IMR-90 (cell line): ENCODE results near the gene DLL1. TPM values are rescaled to one million over a fixed set of nuclear protein-coding genes. Genes with fewer than 3 reads are reported as not detected.

Source experiments
- ATAC-seq: fragments of 200-7000 bp; cut with Tn5 transposase; 2 replicates; pipeline ENCODE4 v1.9.1; 2020; ENCODE audit warnings: low read depth, mild to moderate bottlenecking, moderate library complexity
- BruUV-seq: library from RNA; stranded (reverse); fragments of 400-500 nt; replicated peaks from 2 replicates; lab custom pipeline; 2021; lab: Mats Ljungman, UMichigan
- CTCF ChIA-PET: fragments of 300-600 bp; formaldehyde crosslinking; extraction: SDS; loops from one replicate; lab custom pipeline; 2021; ENCODE audit warnings: antibody characterized with exemption; lab: Yijun Ruan, JAX
- POLR2A ChIA-PET: fragments of 300-600 bp; sonication (Branson Sonifier 250); formaldehyde crosslinking; loops from one replicate; lab custom pipeline; 2022; ENCODE audit warnings: antibody characterized with exemption; ENCODE audit not compliant: unreplicated experiment; lab: Charles Lee
- DNase-seq: peaks from one replicate; pipeline ENCODE4 v3.0.0; 2013
- H2AFZ ChIP-seq: replicated peaks from 2 replicates; pipeline ENCODE3; 2013; ENCODE audit warnings: low read length, mild to moderate bottlenecking; ENCODE audit not compliant: poor library complexity
- H2AK5ac ChIP-seq: 2 replicates; pipeline ENCODE4 v1.6.1; 2013; ENCODE audit warnings: low read depth, low read length, inconsistent platforms
- H2AK9ac ChIP-seq: replicated peaks from 2 replicates; pipeline ENCODE3; 2013; ENCODE audit warnings: mild to moderate bottlenecking, low read depth, low read length, moderate library complexity; ENCODE audit not compliant: poor library complexity
- H2BK120ac ChIP-seq: 2 replicates; pipeline ENCODE4 v1.6.1; 2013; ENCODE audit warnings: low read depth, low read length, inconsistent platforms
- H2BK15ac ChIP-seq: 3 replicates; pipeline ENCODE4 v1.6.1; 2013; ENCODE audit warnings: low read depth, low read length, inconsistent platforms
- H2BK20ac ChIP-seq: 2 replicates; pipeline ENCODE4 v1.6.1; 2013; ENCODE audit warnings: low read depth, mild to moderate bottlenecking, inconsistent platforms, low read length, moderate library complexity
- H2BK5ac ChIP-seq: 2 replicates; pipeline ENCODE4 v1.6.1; 2013; ENCODE audit warnings: mild to moderate bottlenecking, low read depth, low read length, inconsistent platforms; ENCODE audit not compliant: poor library complexity, severe bottlenecking
- H3K14ac ChIP-seq: replicated peaks from 2 replicates; pipeline ENCODE4 v1.6.1; 2013; ENCODE audit warnings: low read depth, low read length, inconsistent platforms
- H3K18ac ChIP-seq: 2 replicates; pipeline ENCODE4 v1.6.1; 2013; ENCODE audit warnings: low read depth, low read length, control low read depth
- H3K23ac ChIP-seq: 2 replicates; pipeline ENCODE4 v1.6.1; 2013; ENCODE audit warnings: low read depth, low read length, inconsistent platforms
- H3K27ac ChIP-seq: 2 replicates; pipeline ENCODE4 v1.5.1; 2013; ENCODE audit warnings: mild to moderate bottlenecking, control low read depth, low read length; ENCODE audit not compliant: insufficient read depth
- H3K27me3 ChIP-seq: 2 replicates; pipeline ENCODE4 v1.6.1; 2013; ENCODE audit warnings: low read length; ENCODE audit not compliant: control insufficient read depth, insufficient read depth
- H3K36me3 ChIP-seq: 2 replicates; pipeline ENCODE4 v1.6.1; 2013; ENCODE audit warnings: low read length, mixed read lengths; ENCODE audit not compliant: control insufficient read depth, insufficient read depth
- H3K4ac ChIP-seq: 2 replicates; pipeline ENCODE4 v1.6.1; 2013; ENCODE audit warnings: low read depth, low read length, inconsistent platforms
- H3K4me1 ChIP-seq: 2 replicates; pipeline ENCODE4 v1.6.1; 2013; ENCODE audit warnings: low read length, mixed read lengths; ENCODE audit not compliant: control insufficient read depth, insufficient read depth
- H3K4me2 ChIP-seq: 2 replicates; pipeline ENCODE4 v1.6.1; 2013; ENCODE audit warnings: low read depth, mild to moderate bottlenecking, control low read depth, low read length, moderate library complexity
- H3K4me3 ChIP-seq: 2 replicates; pipeline ENCODE4 v1.5.1; 2013; ENCODE audit warnings: low read depth, mild to moderate bottlenecking, control low read depth, low read length, moderate library complexity; ENCODE audit not compliant: insufficient read depth
- H3K56ac ChIP-seq: 2 replicates; pipeline ENCODE4 v1.6.1; 2013; ENCODE audit warnings: low read length, inconsistent platforms; ENCODE audit not compliant: insufficient read depth; ENCODE audit errors: extremely low read depth
- H3K79me1 ChIP-seq, 2 experiments: 2 replicates each; pipeline ENCODE4 v1.6.1; 2013; ENCODE audit warnings: low read length in 2 of 2, inconsistent platforms in 1 of 2, low read depth in 1 of 2
- H3K9ac ChIP-seq: 2 replicates; pipeline ENCODE4 v1.6.1; 2013; ENCODE audit warnings: low read depth, low read length, control low read depth
- H3K9me1 ChIP-seq: 2 replicates; pipeline ENCODE4 v1.6.1; 2013; ENCODE audit warnings: low read length, inconsistent platforms; ENCODE audit not compliant: insufficient read depth
- H3K9me3 ChIP-seq: 2 replicates; pipeline ENCODE4 v1.6.1; 2013; ENCODE audit warnings: low read length; ENCODE audit not compliant: control insufficient read depth, insufficient read depth
- H4K20me1 ChIP-seq: 2 replicates; pipeline ENCODE4 v1.6.1; 2013; ENCODE audit warnings: low read length, inconsistent platforms; ENCODE audit not compliant: insufficient read depth
- H4K5ac ChIP-seq: 2 replicates; pipeline ENCODE4 v1.6.1; 2013; ENCODE audit warnings: mild to moderate bottlenecking, low read depth, low read length, control low read depth
- H4K8ac ChIP-seq, 2 experiments: 2 replicates each; pipeline ENCODE4 v1.6.1; 2013; ENCODE audit warnings: low read depth in 2 of 2, low read length in 2 of 2, control low read depth in 1 of 2, inconsistent platforms in 1 of 2
- H4K91ac ChIP-seq: 2 replicates; pipeline ENCODE4 v1.6.1; 2013; ENCODE audit warnings: low read depth, low read length, inconsistent platforms; ENCODE audit not compliant: insufficient read depth
- BHLHE40 ChIP-seq: fragments of 150-350 bp; IDR thresholded peaks from 2 replicates; pipeline ENCODE4 v1.6.1; 2016; ENCODE audit warnings: mild to moderate bottlenecking, low read depth, low read length
- CEBPB ChIP-seq: IDR thresholded peaks from 2 replicates; pipeline ENCODE4 v1.6.1; 2012; ENCODE audit warnings: low read depth, low read length, improper control_type of control experiment
- CHD1 ChIP-seq: IDR thresholded peaks from 2 replicates; pipeline ENCODE4 v1.6.1; 2012; ENCODE audit warnings: low read depth, low read length, improper control_type of control experiment
- CTCF ChIP-seq: conservative IDR thresholded peaks from 2 replicates; pipeline ENCODE4 v1.5.1; 2012; ENCODE audit warnings: mild to moderate bottlenecking, low read depth, low read length, improper control_type of control experiment
- ELK1 ChIP-seq: fragments of 150-350 bp; IDR thresholded peaks from 2 replicates; pipeline ENCODE4 v1.6.1; 2016; ENCODE audit warnings: low read depth, mild to moderate bottlenecking, low read length, moderate library complexity, borderline replicate concordance
- FOS ChIP-seq: fragments of 150-350 bp; IDR thresholded peaks from 2 replicates; pipeline ENCODE4 v1.6.1; 2016; ENCODE audit warnings: low read depth, low read length
- MAFK ChIP-seq: IDR thresholded peaks from 2 replicates; pipeline ENCODE4 v1.6.1; 2012; ENCODE audit warnings: low read depth, low read length, improper control_type of control experiment
- MAZ ChIP-seq: IDR thresholded peaks from 2 replicates; pipeline ENCODE4 v1.6.1; 2012; ENCODE audit warnings: low read depth, mild to moderate bottlenecking, low read length, improper control_type of control experiment, moderate library complexity, borderline replicate concordance
- MXI1 ChIP-seq: IDR thresholded peaks from 2 replicates; pipeline ENCODE4 v1.6.1; 2012; ENCODE audit warnings: low read depth, mild to moderate bottlenecking, low read length, moderate library complexity, borderline replicate concordance
- NFE2L2 ChIP-seq: fragments of 150-350 bp; IDR thresholded peaks from 2 replicates; pipeline ENCODE4 v1.6.1; 2016; ENCODE audit warnings: low read depth, mild to moderate bottlenecking, low read length
- POLR2A ChIP-seq: IDR thresholded peaks from 2 replicates; pipeline ENCODE4 v1.6.1; 2012; ENCODE audit warnings: mild to moderate bottlenecking, low read depth, low read length
- RAD21 ChIP-seq: IDR thresholded peaks from 2 replicates; pipeline ENCODE4 v1.6.1; 2012; ENCODE audit warnings: low read length, improper control_type of control experiment
- RCOR1 ChIP-seq: IDR thresholded peaks from 2 replicates; pipeline ENCODE4 v1.6.1; 2012; ENCODE audit warnings: mild to moderate bottlenecking, low read length, improper control_type of control experiment; ENCODE audit not compliant: insufficient replicate concordance
- RFX5 ChIP-seq: IDR thresholded peaks from 2 replicates; pipeline ENCODE4 v1.8.0; 2012; ENCODE audit warnings: low read depth, mild to moderate bottlenecking, low read length, moderate library complexity
- SMC3 ChIP-seq: fragments of 150-350 bp; IDR thresholded peaks from 2 replicates; pipeline ENCODE4 v1.6.1; 2016; ENCODE audit warnings: low read depth, mild to moderate bottlenecking, antibody characterized with exemption, low read length, moderate library complexity
- USF2 ChIP-seq: fragments of 150-350 bp; IDR thresholded peaks from 2 replicates; pipeline ENCODE4 v1.6.1; 2017; ENCODE audit warnings: mild to moderate bottlenecking, antibody characterized with exemption, low read length, low read depth
- WGBS, 2 experiments: methylation state at CpG; one replicate each; pipeline versions ENCODE4 v1.1.5 to v1.1.7; 2013; ENCODE audit warnings: missing lambda C conversion rate in 2 of 2; ENCODE audit not compliant: insufficient read length in 1 of 2; ENCODE audit errors: extremely low coverage in 2 of 2; 5-methylcytosine and 5-hydroxymethylcytosine counted together
- dilution Hi-C: fragments of 300-500 bp; cut with HindIII; formaldehyde crosslinking; loops from one replicate; pipeline ENCODE4 v1.14.3; 2018; ENCODE audit warnings: low sequenced_read_pairs; ENCODE audit not compliant: unreplicated experiment
- in situ Hi-C: fragments of 300-500 bp; cut with MboI; formaldehyde crosslinking; loops from 3 replicates; pipeline ENCODE4 v1.14.3; 2019; ENCODE audit warnings: low sequenced_read_pairs, inconsistent platforms, mixed read lengths
- intact Hi-C: fragments of 100-400 bp; cut with micrococcal nuclease; formaldehyde crosslinking; loops from 2 replicates; pipeline ENCODE4 v1.10.0; 2022
- polyA plus RNA-seq, 3 experiments: library from polyadenylated mRNA; depleted of rRNA; stranded (reverse); fragments of >200 nt; gene quantifications; 2 replicates each; pipeline ENCODE4 v1.2.3, GENCODE V29; 2012; ENCODE audit warnings: low replicate concordance in 1 of 3
- total RNA-seq: library from RNA; depleted of rRNA; stranded (reverse); fragments of >200 nt; gene quantifications from 2 replicates; pipeline ENCODE4 v1.2.3, GENCODE V29; 2012

The DLL1 gene
- total and polyA plus RNA-seq, 2 of the 4 experiments (the other 2 are of a cell fraction): under 0.01 to 0.31 TPM

GRCh38 chr6:170298688-170299087 is 7.8 kb upstream of the DLL1 start:
- H3K14ac ChIP-seq: no peak overlapping the region
- H2BK20ac ChIP-seq: no peak overlapping the region
- CTCF ChIA-PET: no interaction called here
- H3K27ac ChIP-seq: no peak overlapping the region
- H3K36me3 ChIP-seq: no peaks in the 10 kb centered on the region
- H3K23ac ChIP-seq: no peak overlapping the region
- dilution Hi-C loops (no loop called here), in situ Hi-C loops (no loop called here), intact Hi-C loops (loop anchor here (10.0 kb wide), 1 partner anchor 464 kb away; no protein-coding TSS in a partner anchor)
- peaks cover 52% of the 10 kb centered on the region for H3K27me3 ChIP-seq
- H2AFZ ChIP-seq: no peak overlapping the region
- BruUV-seq: no TSS peak
- H3K9ac ChIP-seq: no peak overlapping the region
- peaks cover 11% of the 10 kb centered on the region; the same call in 1 of the 2 replicates for H3K9me3 ChIP-seq
- DNase-seq (no peak), ATAC-seq (no peak)
- H2BK15ac ChIP-seq: no peak overlapping the region
- H2AK5ac ChIP-seq: no peak overlapping the region
- peaks cover 7% of the 10 kb centered on the region; the same call in 1 of the 2 replicates for H3K9me1 ChIP-seq
- TF ChIP-seq ELK1 (no peak), MAZ (no peak), FOS (no peak), MAFK (no peak), CEBPB (no peak), POLR2A (no peak), MXI1 (no peak), SMC3 (no peak), USF2 (no peak), RFX5 (no peak), CTCF (no peak), NFE2L2 (no peak), RAD21 (no peak), BHLHE40 (no peak), RCOR1 (no peak), CHD1 (no peak)
- no peak overlapping the region for H2BK5ac ChIP-seq
- H3K18ac ChIP-seq: no peak overlapping the region
- no peak overlapping the region for H3K4me3 ChIP-seq
- no peak overlapping the region for H3K56ac ChIP-seq
- no peak overlapping the region for H2BK120ac ChIP-seq
- POLR2A ChIA-PET: no interaction called here
- WGBS, 2 experiments: no CpG with 5 or more reads among the region's 1 CpG
- H3K4me1 ChIP-seq: peaks cover 4% of the 10 kb centered on the region; the same call in 1 of the 2 replicates
- H3K4ac ChIP-seq: no peak overlapping the region
- H4K5ac ChIP-seq: no peak overlapping the region
- no peaks in the 10 kb centered on the region for H3K79me1 ChIP-seq
- H4K91ac ChIP-seq: no peak overlapping the region
- no peak overlapping the region for H3K4me2 ChIP-seq
- H4K20me1 ChIP-seq: no peaks in the 10 kb centered on the region; the same call in 1 of the 2 replicates
- H2AK9ac ChIP-seq: no peak overlapping the region
- H4K8ac ChIP-seq: no peak overlapping the region
